Stimulated activated naive CD8-positive, alpha-beta T cell treated with anti-CD3 and anti-CD28 coated beads, Interleukin-15, amount 100 ng/mL, for 72 hours (primary cell): ENCODE results near the gene POLR2M.

Experiments used
- ATAC-seq: fragments of 150-1000 bp; cut with Tn5 transposase; 2 replicates; pipeline ENCODE4 v1.10.0; 2021; ENCODE audit warnings: mild to moderate bottlenecking, moderate library complexity
- DNase-seq, 2 donors: peaks; one replicate each; pipeline ENCODE4 v3.0.0; 2021 to 2022
- H3K27ac Mint-ChIP-seq, 2 donors: one replicate each; pipeline ENCODE4 v1.8.0; 2022; ENCODE audit warnings: mild to moderate bottlenecking in 2 of 2, mixed read lengths in 2 of 2, moderate library complexity in 2 of 2
- H3K27me3 Mint-ChIP-seq: one replicate; pipeline ENCODE4 v1.8.0; 2022; ENCODE audit warnings: mixed read lengths
- H3K4me1 Mint-ChIP-seq: one replicate; pipeline ENCODE4 v1.8.0; 2022; ENCODE audit warnings: mild to moderate bottlenecking, mixed read lengths
- H3K4me3 Mint-ChIP-seq, 2 donors: one replicate each; pipeline ENCODE4 v1.8.0; 2022; ENCODE audit warnings: mild to moderate bottlenecking in 2 of 2, mixed read lengths in 2 of 2, moderate library complexity in 1 of 2
- H3K9me3 Mint-ChIP-seq, 2 donors: one replicate each; pipeline ENCODE4 v1.8.0; 2022; ENCODE audit warnings: mixed read lengths in 2 of 2

Gene POLR2M

DNA sequence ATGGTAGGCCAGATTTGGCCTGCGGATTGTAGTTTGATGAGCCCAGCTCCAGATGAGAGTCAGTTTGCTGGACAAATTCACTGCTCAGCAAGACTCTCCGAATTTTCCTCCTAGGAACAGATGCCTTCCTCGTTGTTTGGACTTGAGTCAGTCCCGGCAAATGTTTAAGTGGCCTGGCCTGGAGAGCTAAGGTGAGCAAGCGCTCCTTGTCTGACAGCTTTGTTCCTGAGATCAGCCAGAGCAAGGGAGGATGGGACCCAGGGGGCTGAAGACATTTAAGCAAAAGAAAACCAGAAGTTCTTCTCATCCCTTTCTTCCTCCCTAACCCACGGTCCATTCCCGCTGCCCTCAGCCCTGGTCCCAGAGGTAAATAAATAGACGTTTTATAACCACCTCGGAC is 40.3 kb downstream of the POLR2M start:
- no peak for DNase-seq

DNA sequence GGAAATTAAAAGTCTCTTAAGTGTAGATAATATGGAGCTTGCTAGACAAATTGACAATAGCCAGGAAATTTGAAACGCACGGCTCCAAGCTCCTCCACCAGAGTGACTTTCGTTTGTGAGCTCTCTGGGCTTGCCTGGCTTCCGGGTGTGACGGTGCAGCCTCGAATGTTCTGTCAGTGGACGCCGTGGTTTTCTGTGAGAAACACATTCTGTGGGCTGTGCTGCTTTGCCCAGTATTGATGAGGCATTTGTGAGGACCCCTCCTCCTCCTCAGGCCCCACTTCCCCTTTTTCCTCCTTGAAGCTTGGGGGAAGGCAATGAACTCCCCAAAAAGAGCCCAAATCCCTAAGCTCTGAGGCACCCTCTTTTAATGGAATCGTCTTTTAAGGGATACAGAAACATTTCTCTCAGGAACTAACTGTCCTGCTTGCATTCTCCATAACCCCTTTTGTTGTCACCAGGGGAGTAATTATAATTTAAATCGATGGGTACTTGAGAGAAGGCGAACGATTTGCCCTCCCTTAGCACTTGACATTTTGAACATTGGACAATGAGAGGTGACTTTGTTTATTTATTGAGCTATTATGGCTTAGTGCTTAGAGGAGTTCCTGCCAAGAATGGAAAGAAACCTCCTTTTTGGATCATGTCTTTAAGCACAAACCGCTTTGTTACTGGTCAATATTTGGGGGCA is 40.8 kb downstream of the POLR2M start:
- peak; percentile 52 for ATAC-seq
- H3K4me1 Mint-ChIP-seq: no peaks in the 10 kb centered on the region
- no peaks in the 10 kb centered on the region for H3K27me3 Mint-ChIP-seq
- DNase-seq: peak in 1 of 2 donors; percentile 4
- H3K9me3 Mint-ChIP-seq: no peaks in the 10 kb centered on the region
- no peak overlapping the region for H3K4me3 Mint-ChIP-seq
- H3K27ac Mint-ChIP-seq: peak overlapping the region in 1 of 2 donors; percentile 84

More for the DNA sequence above, 40.3 kb downstream of the POLR2M start:
- H3K9me3 Mint-ChIP-seq: no peaks in the 10 kb centered on the region
- no peak overlapping the region for H3K4me3 Mint-ChIP-seq
- peak overlapping the region; percentile 29 to 84 for H3K27ac Mint-ChIP-seq
- H3K4me1 Mint-ChIP-seq: no peaks in the 10 kb centered on the region
- H3K27me3 Mint-ChIP-seq: no peaks in the 10 kb centered on the region
- ATAC-seq: no peak

DNA sequence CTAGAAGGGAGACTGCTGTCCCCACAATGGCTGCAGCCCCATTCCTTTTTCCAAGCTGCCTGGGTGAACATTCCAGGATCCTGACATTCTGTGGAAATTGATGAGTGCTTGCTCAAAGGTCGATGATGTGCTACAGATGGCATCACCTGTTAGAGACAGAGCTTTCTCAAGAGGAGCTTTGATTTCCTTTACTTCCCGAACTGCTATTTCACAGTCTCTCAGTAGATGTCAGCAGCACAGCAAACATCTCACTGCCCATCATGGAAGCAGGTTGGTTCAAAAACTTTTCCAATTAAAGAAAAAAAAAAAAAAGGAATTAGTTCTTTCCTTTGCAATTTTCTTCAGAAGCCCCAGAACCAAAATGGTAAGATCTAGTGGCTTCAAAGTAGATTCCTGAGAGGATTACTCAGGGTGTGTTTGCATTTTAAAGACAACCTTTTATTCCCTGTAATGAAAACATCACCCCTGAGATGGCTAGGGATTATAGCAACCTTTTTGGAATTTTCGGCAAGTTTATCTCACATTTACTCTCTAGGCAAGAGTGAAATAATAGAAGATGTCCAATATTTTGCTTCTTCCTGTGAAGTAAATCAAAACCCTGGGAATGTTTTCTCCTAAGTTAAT is 44.8 kb downstream of the POLR2M start:
- Mint-ChIP-seq H3K4me1 (no peaks in the 10 kb centered on the region), H3K27ac (no peak overlapping the region), H3K27me3 (no peaks in the 10 kb centered on the region), H3K4me3 (no peak overlapping the region), H3K9me3 (no peaks in the 10 kb centered on the region)
- no peak for DNase-seq
- no peak for ATAC-seq

- no peak for ATAC-seq
- no peak overlapping the region for H3K4me3 Mint-ChIP-seq
- no peaks in the 10 kb centered on the region for H3K9me3 Mint-ChIP-seq
- no peaks in the 10 kb centered on the region for H3K27me3 Mint-ChIP-seq
- H3K4me1 Mint-ChIP-seq: no peaks in the 10 kb centered on the region
- DNase-seq: no peak
- peak overlapping the region in 1 of 2 donors; percentile 80 for H3K27ac Mint-ChIP-seq
These were observed 45.9 kb downstream of the POLR2M start for GRCh38 chr15:57752436-57752835.

DNA sequence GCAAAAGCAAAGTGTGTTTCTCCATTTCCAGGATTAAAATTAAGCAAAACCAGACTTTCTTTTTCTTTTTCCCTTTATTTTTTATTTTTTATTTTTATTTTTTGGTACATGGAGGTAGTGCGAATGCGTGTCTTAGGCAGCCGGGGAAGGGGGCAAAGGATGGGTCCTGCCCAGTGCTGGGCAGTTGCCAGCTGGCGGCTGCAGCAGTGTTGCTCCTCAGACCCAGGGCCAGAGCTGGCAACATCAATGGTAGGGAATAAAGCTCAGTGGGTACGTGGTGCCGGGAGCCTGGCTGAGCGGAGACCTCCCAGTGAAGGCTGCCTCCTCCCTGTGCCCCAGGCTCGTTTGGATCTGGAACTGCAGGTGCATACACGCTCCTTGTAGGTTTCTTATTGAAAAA is 46.3 kb downstream of the POLR2M start:
- ATAC-seq (no peak), DNase-seq (no peak)
- H3K27ac Mint-ChIP-seq: no peak overlapping the region
- no peaks in the 10 kb centered on the region for H3K9me3 Mint-ChIP-seq
- no peak overlapping the region for H3K4me3 Mint-ChIP-seq
- no peaks in the 10 kb centered on the region for H3K27me3 Mint-ChIP-seq
- H3K4me1 Mint-ChIP-seq: no peaks in the 10 kb centered on the region

GRCh38 chr15:57756466-57756865 is 50.0 kb downstream of the POLR2M start:
- H3K4me1 Mint-ChIP-seq: no peaks in the 10 kb centered on the region
- no peak overlapping the region for H3K27ac Mint-ChIP-seq
- no peaks in the 10 kb centered on the region for H3K9me3 Mint-ChIP-seq
- H3K27me3 Mint-ChIP-seq: no peaks in the 10 kb centered on the region
- no peak for ATAC-seq
- DNase-seq: no peak
- H3K4me3 Mint-ChIP-seq: no peak overlapping the region

- H3K4me3 Mint-ChIP-seq: no peak overlapping the region
- DNase-seq: no peak
- H3K27me3 Mint-ChIP-seq: no peaks in the 10 kb centered on the region
- H3K4me1 Mint-ChIP-seq: no peaks in the 10 kb centered on the region
- no peak overlapping the region for H3K27ac Mint-ChIP-seq
- H3K9me3 Mint-ChIP-seq: no peaks in the 10 kb centered on the region
- ATAC-seq: no peak
These were observed 52.0 kb downstream of the POLR2M start for GRCh38 chr15:57758560-57758959.

GRCh38 chr15:57761562-57761961 is 55.0 kb downstream of the POLR2M start:
- H3K4me3 Mint-ChIP-seq: no peak overlapping the region
- no peaks in the 10 kb centered on the region for H3K4me1 Mint-ChIP-seq
- ATAC-seq (no peak), DNase-seq (no peak)
- no peak overlapping the region for H3K27ac Mint-ChIP-seq
- H3K27me3 Mint-ChIP-seq: no peaks in the 10 kb centered on the region
- H3K9me3 Mint-ChIP-seq: no peaks in the 10 kb centered on the region

GRCh38 chr15:57762302-57762701 is 55.8 kb downstream of the POLR2M start:
- no peak overlapping the region for H3K4me3 Mint-ChIP-seq
- H3K27ac Mint-ChIP-seq: no peak overlapping the region
- H3K9me3 Mint-ChIP-seq: no peaks in the 10 kb centered on the region
- no peak for DNase-seq
- peaks cover 3% of the 10 kb centered on the region for H3K4me1 Mint-ChIP-seq
- no peak for ATAC-seq
- H3K27me3 Mint-ChIP-seq: no peaks in the 10 kb centered on the region

GRCh38 chr15:57763176-57763964 is 56.9 kb downstream of the POLR2M start:
- DNase-seq: no peak
- H3K4me3 Mint-ChIP-seq: no peak overlapping the region
- ATAC-seq: no peak
- H3K9me3 Mint-ChIP-seq: no peaks in the 10 kb centered on the region
- H3K4me1 Mint-ChIP-seq: peaks cover 13% of the 10 kb centered on the region
- H3K27me3 Mint-ChIP-seq: no peaks in the 10 kb centered on the region
- no peak overlapping the region for H3K27ac Mint-ChIP-seq
